HepG2 (cell line): Measurements from ENCODE around the gene ERMARD. TPM values are rescaled to one million over a fixed set of nuclear protein-coding genes. Genes with fewer than 3 reads are reported as not detected.

Experiments
- ATF2 ChIP-seq: sonication (generic); formaldehyde crosslinking; IDR thresholded peaks from 2 replicates; pipeline ENCODE4 v1.4.0; 2020; ENCODE audit warnings: missing genetic modification reagents
- GTF2F1 ChIP-seq: fragments of 150-350 bp; IDR thresholded peaks from 2 replicates; pipeline ENCODE4 v1.6.1; 2014; ENCODE audit warnings: low read length
- HMG20B ChIP-seq: conservative IDR thresholded peaks from 2 replicates; pipeline ENCODE4 v1.6.1; 2016; ENCODE audit warnings: missing genetic modification reagents, missing compliant biosample characterization
- ISX ChIP-seq: sonication (generic); formaldehyde crosslinking; conservative IDR thresholded peaks from 2 replicates; pipeline ENCODE4 v1.5.0; 2020; ENCODE audit warnings: missing genetic modification reagents
- MTA3 ChIP-seq: sonication (generic); formaldehyde crosslinking; IDR thresholded peaks from 2 replicates; pipeline ENCODE4 v1.4.0; 2020; ENCODE audit warnings: missing genetic modification reagents
- NR2F6 ChIP-seq, 2 experiments: IDR thresholded peaks; 2 replicates each; pipeline ENCODE4 v1.6.1; 2016; ENCODE audit warnings: antibody characterized with exemption in 1 of 2, mild to moderate bottlenecking in 1 of 2
- PRPF4 ChIP-seq: fragments of 200-400 bp; formaldehyde crosslinking; IDR thresholded peaks from 2 replicates; pipeline ENCODE4 v1.6.1; 2016; ENCODE audit warnings: low read length, low read depth; ENCODE audit not compliant: poor library complexity, severe bottlenecking
- RCOR2 ChIP-seq: IDR thresholded peaks from 2 replicates; pipeline ENCODE4 v1.6.1; 2016; ENCODE audit warnings: missing biosample characterization, missing genetic modification reagents
- SMAD9 ChIP-seq: sonication (generic); formaldehyde crosslinking; IDR thresholded peaks from 2 replicates; pipeline ENCODE4 v1.5.1; 2020; ENCODE audit warnings: mild to moderate bottlenecking, missing genetic modification reagents
- SMARCC2 ChIP-seq: fragments of 450-650 bp; IDR thresholded peaks from 2 replicates; pipeline ENCODE4 v1.6.1; 2017; ENCODE audit warnings: antibody characterized with exemption, mild to moderate bottlenecking
- TCF7L2 ChIP-seq: IDR thresholded peaks from 2 replicates; pipeline ENCODE4 v1.6.1; 2011; ENCODE audit warnings: mild to moderate bottlenecking, low read depth, low read length, moderate library complexity
- U2AF2 ChIP-seq: fragments of 200-400 bp; formaldehyde crosslinking; IDR thresholded peaks from 2 replicates; pipeline ENCODE4 v1.6.1; 2017; ENCODE audit warnings: low read depth, mild to moderate bottlenecking, low read length
- ZBTB42 ChIP-seq: sonication (generic); formaldehyde crosslinking; IDR thresholded peaks from 2 replicates; pipeline ENCODE4 v1.5.0; 2020; ENCODE audit warnings: mild to moderate bottlenecking, missing genetic modification reagents
- ZMYM3 ChIP-seq: sonication (generic); formaldehyde crosslinking; IDR thresholded peaks from 2 replicates; pipeline ENCODE4 v1.5.1; 2020; ENCODE audit warnings: mild to moderate bottlenecking, missing genetic modification reagents
- ZNF20 ChIP-seq: sonication (generic); formaldehyde crosslinking; IDR thresholded peaks from 2 replicates; pipeline ENCODE4 v1.4.0; 2020; ENCODE audit warnings: mild to moderate bottlenecking, moderate library complexity, missing genetic modification reagents
- ZNF263 ChIP-seq: sonication (generic); formaldehyde crosslinking; IDR thresholded peaks from 2 replicates; pipeline ENCODE4 v1.4.0; 2020; ENCODE audit warnings: missing genetic modification reagents
- ZNF484 ChIP-seq: sonication (generic); formaldehyde crosslinking; IDR thresholded peaks from 2 replicates; pipeline ENCODE4 v1.5.1; 2020; ENCODE audit warnings: mild to moderate bottlenecking, low read depth, missing genetic modification reagents, borderline replicate concordance
- ZNF556 ChIP-seq: sonication (generic); formaldehyde crosslinking; IDR thresholded peaks from 2 replicates; pipeline ENCODE4 v1.4.0; 2020; ENCODE audit warnings: mild to moderate bottlenecking, missing genetic modification reagents, borderline replicate concordance
- polyA plus RNA-seq, 8 experiments: library from polyadenylated mRNA; depleted of rRNA in 3 of 8; stranded (reverse) in 7 of 8; unstranded in 1 of 8; fragments of >200 nt; fragmentation: Illumina TruSeq in 4 of 8; extraction: Trizol in 4 of 8; gene quantifications; 2 replicates each; pipeline versions ENCODE4 v1.2.1 to v1.2.3, GENCODE V29; 2011 to 2016; ENCODE audit warnings: low read depth in 4 of 8, missing spikeins in 1 of 8, mixed read lengths in 1 of 8; ENCODE audit not compliant: insufficient read depth in 1 of 8
- total RNA-seq, 5 experiments: library from RNA; depleted of rRNA; stranded (reverse); fragments of >200 nt; fragmentation: Illumina TruSeq; extraction: Trizol; gene quantifications; 2 replicates each; pipeline ENCODE4 v1.2.3, GENCODE V29; 2016; ENCODE audit warnings: low read depth in 1 of 5
- TF ChIP-seq, protein P1 (sequence below): sonication (generic); formaldehyde crosslinking; IDR thresholded peaks from 2 replicates; pipeline ENCODE4 v1.4.0; 2020; ENCODE audit warnings: missing genetic modification reagents, mild to moderate bottlenecking, borderline replicate concordance
- TF ChIP-seq, protein P2 (sequence below): IDR thresholded peaks from 2 replicates; pipeline ENCODE4 v1.6.1; 2016; ENCODE audit warnings: missing compliant biosample characterization, missing genetic modification reagents, borderline replicate concordance
- TF ChIP-seq, protein P3 (sequence below): sonication (generic); formaldehyde crosslinking; IDR thresholded peaks from 2 replicates; pipeline ENCODE4 v1.4.0; 2020; ENCODE audit warnings: mild to moderate bottlenecking, missing genetic modification reagents
- TF ChIP-seq, protein P4 (sequence below): sonication (generic); formaldehyde crosslinking; IDR thresholded peaks from 2 replicates; pipeline ENCODE4 v1.5.0; 2020; ENCODE audit warnings: mild to moderate bottlenecking, missing genetic modification reagents, borderline replicate concordance

The ERMARD gene
- total and polyA plus RNA-seq, 2 of the 13 experiments (the other 11 are each of a cell fraction or from before 2014, with no cell fraction given) = 8.8 to 10.7 TPM

DNA sequence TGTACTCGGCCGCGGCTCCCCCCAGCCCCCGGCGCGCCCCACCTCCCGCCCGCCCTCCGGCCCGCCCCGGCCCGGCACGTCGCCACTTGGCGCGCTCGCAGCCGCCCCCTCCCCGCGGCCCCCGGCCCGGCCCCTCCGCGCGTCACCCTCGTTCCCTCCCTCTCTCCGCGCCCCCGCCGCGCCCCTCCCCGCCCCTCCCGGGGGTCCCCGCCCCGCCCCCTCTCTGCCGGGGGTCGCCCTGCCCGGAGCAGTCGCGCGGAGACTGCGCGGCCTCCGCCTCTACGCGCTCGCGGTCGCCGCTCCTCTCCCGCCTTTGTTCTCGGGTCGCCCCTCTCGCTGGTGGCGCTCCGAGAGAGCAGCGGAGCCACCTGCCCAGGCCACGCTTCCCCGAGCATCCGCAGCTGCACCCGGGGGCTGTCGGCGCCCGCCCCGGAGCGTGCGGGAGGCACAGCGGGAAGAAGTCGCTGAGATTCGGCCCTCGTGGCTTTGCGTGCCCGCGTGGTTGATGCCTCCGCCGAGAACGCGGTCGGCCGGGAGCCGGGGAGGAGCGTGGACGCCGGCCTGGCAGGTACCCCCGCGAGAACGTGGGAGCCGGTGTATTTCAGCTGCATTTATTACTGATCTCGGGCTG lies 26.8 kb upstream of the ERMARD start, which contains the start of gene PHF10 (continued):
- TF ChIP-seq HMG20B (no peak), PRPF4 (no peak), RCOR2 (no peak), ZBTB42 (CRISPR knock-in tag) (peak; percentile 90), NR2F6 (IDR thresholded peaks at IDR 0.05) (no peak), NR2F6 (CRISPR knock-in tag; IDR thresholded peaks at IDR 0.05) (no peak), SMARCC2 (no peak), ZMYM3 (no peak), ZNF263 (CRISPR knock-in tag) (no peak), U2AF2 (no peak), ATF2 (CRISPR knock-in tag) (no peak), ZNF484 (CRISPR knock-in tag) (peak; percentile 87), ISX (CRISPR knock-in tag) (peak; percentile 86; the same call in 1 of the 2 replicates), TCF7L2 (no peak), GTF2F1 (no peak), ZNF20 (CRISPR knock-in tag) (peak; percentile 90; the same call in 1 of the 2 replicates), ZNF556 (no peak), SMAD9 (CRISPR knock-in tag) (no peak), MTA3 (CRISPR knock-in tag) (no peak)
- TF ChIP-seq, protein P1, sequence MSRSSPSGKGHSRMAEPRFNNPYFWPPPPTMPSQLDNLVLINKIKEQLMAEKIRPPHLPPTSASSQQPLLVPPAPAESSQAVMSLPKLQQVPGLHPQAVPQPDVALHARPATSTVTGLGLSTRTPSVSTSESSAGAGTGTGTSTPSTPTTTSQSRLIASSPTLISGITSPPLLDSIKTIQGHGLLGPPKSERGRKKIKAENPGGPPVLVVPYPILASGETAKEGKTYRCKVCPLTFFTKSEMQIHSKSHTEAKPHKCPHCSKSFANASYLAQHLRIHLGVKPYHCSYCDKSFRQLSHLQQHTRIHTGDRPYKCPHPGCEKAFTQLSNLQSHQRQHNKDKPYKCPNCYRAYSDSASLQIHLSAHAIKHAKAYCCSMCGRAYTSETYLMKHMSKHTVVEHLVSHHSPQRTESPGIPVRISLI (CRISPR knock-in tag) = no peak
- TF ChIP-seq, protein P2, sequence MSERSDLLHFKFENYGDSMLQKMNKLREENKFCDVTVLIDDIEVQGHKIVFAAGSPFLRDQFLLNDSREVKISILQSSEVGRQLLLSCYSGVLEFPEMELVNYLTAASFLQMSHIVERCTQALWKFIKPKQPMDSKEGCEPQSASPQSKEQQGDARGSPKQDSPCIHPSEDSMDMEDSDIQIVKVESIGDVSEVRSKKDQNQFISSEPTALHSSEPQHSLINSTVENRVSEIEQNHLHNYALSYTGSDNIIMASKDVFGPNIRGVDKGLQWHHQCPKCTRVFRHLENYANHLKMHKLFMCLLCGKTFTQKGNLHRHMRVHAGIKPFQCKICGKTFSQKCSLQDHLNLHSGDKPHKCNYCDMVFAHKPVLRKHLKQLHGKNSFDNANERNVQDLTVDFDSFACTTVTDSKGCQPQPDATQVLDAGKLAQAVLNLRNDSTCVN (CRISPR knock-in tag) = peak; percentile 67
- TF ChIP-seq, protein P3, sequence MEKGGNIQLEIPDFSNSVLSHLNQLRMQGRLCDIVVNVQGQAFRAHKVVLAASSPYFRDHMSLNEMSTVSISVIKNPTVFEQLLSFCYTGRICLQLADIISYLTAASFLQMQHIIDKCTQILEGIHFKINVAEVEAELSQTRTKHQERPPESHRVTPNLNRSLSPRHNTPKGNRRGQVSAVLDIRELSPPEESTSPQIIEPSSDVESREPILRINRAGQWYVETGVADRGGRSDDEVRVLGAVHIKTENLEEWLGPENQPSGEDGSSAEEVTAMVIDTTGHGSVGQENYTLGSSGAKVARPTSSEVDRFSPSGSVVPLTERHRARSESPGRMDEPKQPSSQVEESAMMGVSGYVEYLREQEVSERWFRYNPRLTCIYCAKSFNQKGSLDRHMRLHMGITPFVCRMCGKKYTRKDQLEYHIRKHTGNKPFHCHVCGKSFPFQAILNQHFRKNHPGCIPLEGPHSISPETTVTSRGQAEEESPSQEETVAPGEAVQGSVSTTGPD (CRISPR knock-in tag) = no peak
- TF ChIP-seq, protein P4, sequence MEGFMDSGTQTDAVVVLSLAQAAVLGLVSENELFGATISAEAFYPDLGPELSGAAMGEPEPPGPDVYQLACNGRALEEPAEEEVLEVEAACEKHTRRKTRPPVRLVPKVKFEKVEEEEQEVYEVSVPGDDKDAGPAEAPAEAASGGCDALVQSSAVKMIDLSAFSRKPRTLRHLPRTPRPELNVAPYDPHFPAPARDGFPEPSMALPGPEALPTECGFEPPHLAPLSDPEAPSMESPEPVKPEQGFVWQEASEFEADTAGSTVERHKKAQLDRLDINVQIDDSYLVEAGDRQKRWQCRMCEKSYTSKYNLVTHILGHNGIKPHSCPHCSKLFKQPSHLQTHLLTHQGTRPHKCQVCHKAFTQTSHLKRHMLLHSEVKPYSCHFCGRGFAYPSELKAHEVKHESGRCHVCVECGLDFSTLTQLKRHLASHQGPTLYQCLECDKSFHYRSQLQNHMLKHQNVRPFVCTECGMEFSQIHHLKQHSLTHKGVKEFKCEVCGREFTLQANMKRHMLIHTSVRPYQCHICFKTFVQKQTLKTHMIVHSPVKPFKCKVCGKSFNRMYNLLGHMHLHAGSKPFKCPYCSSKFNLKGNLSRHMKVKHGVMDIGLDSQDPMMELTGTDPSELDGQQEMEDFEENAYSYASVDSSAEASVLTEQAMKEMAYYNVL (CRISPR knock-in tag) = peak; percentile 94
